Omental fat pad (tissue), 4 donors: ENCODE measurements around the gene SRF. TPM values are rescaled to one million over a fixed set of nuclear protein-coding genes. Genes with fewer than 3 reads are reported as not detected.

Experiments
- ATAC-seq: fragments of 150-250 bp; one replicate; pipeline ENCODE4 v1.9.1; 2016; ENCODE audit warnings: mild to moderate bottlenecking, moderate library complexity; ENCODE audit not compliant: low FRiP score
- DNase-seq: peaks from one replicate; pipeline ENCODE4 v3.0.0-alpha.2; 2019; ENCODE audit warnings: low spot score
- total RNA-seq, 4 donors: library from RNA; depleted of rRNA; stranded (reverse); fragments of >200 nt; gene quantifications; one replicate each; pipeline ENCODE4 v1.1.0, GENCODE V29; 2016
- TF ChIP-seq, protein P1 (sequence below), 3 donors: fragments of 450-650 bp; IDR thresholded peaks; one replicate each; pipeline ENCODE4 v1.5.1; 2016 to 2017; ENCODE audit warnings: antibody characterized with exemption in 3 of 3, mild to moderate bottlenecking in 3 of 3, moderate library complexity in 2 of 3

SRF gene
- total RNA-seq, 4 donors from 2014 or later = 21.5 to 37.8 (median 24.4) TPM

DNA sequence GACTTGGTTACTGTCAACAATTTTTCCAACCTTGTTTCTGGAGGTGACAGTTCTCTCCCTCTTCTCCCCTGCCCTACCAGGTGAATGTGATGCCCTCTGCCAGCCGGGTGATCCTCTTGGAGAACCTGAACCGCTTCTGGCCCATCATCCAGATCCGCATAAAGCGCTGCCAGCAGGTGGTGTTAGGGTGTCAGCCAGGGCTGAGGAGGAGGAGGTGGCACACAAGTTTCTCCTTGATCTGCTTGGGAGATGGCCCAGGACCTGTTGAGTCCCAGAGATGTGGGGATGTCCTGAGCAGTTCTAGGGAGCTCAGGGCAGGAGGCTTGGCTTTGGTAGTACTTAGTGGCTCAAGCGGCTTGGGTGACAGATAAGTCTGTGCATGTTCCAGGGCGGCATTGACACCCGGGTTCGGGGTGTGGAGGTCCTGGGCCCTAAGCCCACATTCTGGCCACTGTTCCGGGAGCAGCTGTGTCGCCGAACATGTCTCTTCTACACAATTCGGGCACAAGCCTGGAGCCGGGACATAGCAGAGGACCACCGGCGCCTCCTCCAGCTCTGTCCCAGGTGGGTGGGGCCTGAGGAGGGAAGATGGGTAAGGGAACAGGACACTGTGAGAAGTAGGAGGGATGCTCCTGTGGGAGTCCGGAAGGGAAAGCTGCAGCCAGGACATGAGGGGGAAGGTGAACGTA, 32.1 kb downstream of the SRF start:
- DNase-seq (no peak), ATAC-seq (no peak)
- TF ChIP-seq, protein P1, sequence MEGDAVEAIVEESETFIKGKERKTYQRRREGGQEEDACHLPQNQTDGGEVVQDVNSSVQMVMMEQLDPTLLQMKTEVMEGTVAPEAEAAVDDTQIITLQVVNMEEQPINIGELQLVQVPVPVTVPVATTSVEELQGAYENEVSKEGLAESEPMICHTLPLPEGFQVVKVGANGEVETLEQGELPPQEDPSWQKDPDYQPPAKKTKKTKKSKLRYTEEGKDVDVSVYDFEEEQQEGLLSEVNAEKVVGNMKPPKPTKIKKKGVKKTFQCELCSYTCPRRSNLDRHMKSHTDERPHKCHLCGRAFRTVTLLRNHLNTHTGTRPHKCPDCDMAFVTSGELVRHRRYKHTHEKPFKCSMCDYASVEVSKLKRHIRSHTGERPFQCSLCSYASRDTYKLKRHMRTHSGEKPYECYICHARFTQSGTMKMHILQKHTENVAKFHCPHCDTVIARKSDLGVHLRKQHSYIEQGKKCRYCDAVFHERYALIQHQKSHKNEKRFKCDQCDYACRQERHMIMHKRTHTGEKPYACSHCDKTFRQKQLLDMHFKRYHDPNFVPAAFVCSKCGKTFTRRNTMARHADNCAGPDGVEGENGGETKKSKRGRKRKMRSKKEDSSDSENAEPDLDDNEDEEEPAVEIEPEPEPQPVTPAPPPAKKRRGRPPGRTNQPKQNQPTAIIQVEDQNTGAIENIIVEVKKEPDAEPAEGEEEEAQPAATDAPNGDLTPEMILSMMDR (IDR thresholded peaks at IDR 0.05) = no peak

DNA sequence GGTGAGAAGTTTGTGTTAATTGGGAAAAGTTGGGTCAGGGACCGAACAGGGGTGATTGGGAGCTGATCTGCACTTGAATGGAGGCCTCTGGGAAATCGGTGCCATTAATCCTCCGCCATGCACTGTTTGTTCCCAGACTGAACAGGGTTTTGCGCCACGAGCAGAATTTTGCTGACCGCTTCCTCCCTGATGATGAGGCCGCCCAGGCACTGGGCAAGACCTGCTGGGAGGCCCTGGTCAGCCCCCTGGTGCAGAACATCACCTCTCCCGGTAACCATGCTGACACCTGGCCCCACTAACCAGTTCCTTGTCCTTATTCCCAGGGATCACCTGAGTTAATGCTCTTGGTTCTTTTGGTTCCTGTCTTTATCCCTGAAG, 32.6 kb downstream of the SRF start:
- TF ChIP-seq, protein P1 (IDR thresholded peaks at IDR 0.05) = no peak
- ATAC-seq (no peak), DNase-seq (no peak)

DNA sequence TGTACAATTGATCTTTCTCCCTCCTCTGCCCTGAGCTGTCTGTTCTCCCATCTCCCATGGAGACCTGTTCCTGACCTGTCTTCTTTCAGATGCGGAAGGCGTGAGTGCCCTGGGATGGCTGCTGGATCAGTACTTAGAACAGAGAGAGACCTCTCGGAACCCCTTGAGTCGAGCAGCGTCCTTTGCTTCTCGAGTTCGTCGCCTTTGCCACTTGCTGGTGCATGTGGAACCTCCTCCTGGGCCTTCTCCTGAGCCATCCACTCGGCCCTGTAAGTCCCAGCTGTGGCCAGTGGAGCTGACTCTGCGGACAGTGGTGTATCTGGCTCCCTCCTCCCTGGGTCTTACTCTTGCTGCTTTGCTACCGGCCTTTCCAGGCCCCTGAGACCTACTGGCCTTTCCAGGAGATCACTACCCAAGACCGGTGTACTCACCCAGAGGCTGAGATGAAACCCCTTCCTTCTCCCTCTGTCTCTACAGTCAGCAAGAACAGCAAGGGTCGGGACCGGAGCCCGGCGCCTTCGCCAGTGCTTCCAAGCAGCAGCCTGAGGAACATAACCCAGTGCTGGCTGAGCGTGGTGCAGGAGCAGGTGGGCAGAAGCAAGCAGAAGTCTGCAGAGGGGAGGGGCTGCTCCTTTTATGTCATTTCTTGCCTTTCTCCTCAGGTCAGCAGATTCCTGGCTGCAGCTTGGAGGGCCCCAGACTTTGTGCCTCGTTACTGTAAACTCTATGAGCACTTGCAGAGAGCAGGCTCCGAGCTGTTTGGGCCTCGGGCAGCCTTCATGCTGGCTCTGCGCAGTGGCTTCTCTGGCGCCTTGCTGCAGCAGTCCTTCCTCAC, 33.4 kb downstream of the SRF start:
- TF ChIP-seq, protein P1 (IDR thresholded peaks at IDR 0.05) = no peak

DNA sequence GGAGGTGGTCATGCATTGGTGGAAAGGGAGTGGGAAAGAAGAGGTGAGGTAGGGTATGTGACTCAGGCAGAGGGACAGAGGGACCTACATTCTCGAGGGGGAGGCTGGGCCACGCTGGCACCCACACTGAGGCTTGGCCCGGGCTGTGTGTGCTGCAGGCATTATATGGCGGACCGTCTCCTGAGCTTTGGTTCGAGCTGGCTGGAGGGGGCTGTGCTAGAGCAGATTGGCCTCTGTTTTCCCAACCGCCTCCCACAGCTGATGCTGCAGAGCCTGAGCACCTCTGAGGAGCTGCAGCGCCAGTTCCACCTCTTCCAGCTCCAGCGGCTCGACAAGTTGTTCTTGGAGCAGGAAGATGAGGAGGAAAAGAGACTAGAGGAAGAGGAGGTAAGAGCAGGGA, 34.8 kb downstream of the SRF start:
- no peak for DNase-seq
- TF ChIP-seq, protein P1 (IDR thresholded peaks at IDR 0.05) = no peak
- no peak for ATAC-seq

More for the DNA sequence above, 33.4 kb downstream of the SRF start:
- ATAC-seq = no peak
- DNase-seq = no peak

DNA sequence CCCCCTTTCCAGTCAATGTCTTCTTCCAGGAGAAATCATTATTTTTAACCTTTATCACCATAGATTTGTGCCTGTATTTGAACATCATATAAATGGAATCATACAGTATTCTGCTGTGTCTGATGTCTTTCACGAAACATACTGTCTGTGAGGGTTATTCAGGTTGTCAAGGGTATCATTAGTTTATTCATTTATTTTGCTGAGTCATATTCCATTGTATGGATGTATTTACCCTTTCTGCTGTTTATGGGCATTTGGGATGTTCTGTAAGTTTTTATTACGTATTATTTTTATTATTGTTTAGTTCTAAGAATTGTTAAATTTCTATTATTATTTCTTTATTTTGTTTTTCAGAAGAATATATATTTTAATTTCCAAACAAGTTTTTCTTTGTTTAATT, 36.2 kb downstream of the SRF start:
- TF ChIP-seq, protein P1 (IDR thresholded peaks at IDR 0.05) = no peak
- no peak for ATAC-seq
- DNase-seq = no peak

DNA sequence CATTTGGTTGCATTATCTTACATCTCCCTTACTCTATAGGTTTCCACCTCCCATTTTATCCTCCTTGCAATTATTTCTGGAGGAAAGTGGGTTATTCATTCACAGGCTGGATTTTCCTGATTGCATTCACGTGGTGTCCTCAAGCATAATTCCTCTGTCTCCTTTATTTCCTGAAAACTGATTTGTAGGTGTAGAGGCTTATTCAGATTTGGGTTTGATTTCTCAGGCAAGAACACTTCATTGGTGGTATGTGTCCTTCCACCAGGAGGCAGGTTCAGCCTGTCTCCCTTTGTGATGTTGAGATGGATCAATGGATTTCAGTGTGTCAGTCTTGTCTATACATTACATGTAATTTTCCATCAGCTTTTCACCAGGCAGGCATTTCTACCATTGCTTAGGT, 40.9 kb downstream of the SRF start:
- no peak for ATAC-seq
- DNase-seq = no peak
- TF ChIP-seq, protein P1 (IDR thresholded peaks at IDR 0.05) = no peak
